Cardiac fibroblast (primary cell): ENCODE results near the gene CXCR5.

Experiments used
- DNase-seq, 2 donors: peaks; one replicate each; pipeline versions ENCODE4 v3.0.0 to v3.0.0-alpha.2; 2010; ENCODE audit warnings: low read depth in 2 of 2
- H3K4me3 ChIP-seq, 2 donors: replicated peaks in 1 of 2; 1 replicate in 1 of 2; 2 replicates in 1 of 2; pipeline ENCODE4 v1.5.1; 2011; ENCODE audit warnings: low read depth in 2 of 2, low read length in 2 of 2, mild to moderate bottlenecking in 2 of 2, moderate library complexity in 1 of 2
- CTCF ChIP-seq: IDR thresholded peaks from one replicate; pipeline ENCODE4 v1.5.1; 2011; ENCODE audit warnings: low read depth, mild to moderate bottlenecking, low read length, inconsistent platforms

The CXCR5 gene

GRCh38 chr11:118857385-118857784, 26.3 kb upstream of the CXCR5 start:
- no peak for DNase-seq
- no peak overlapping the region for H3K4me3 ChIP-seq
- TF ChIP-seq CTCF = no peak

- no peak overlapping the region for H3K4me3 ChIP-seq
- DNase-seq = no peak
- no peak for TF ChIP-seq CTCF
Measured at GRCh38 chr11:118859973-118860372, 23.7 kb upstream of the CXCR5 start.

- DNase-seq = no peak
- no peak for TF ChIP-seq CTCF
- H3K4me3 ChIP-seq = no peak overlapping the region
Measured at GRCh38 chr11:118868659-118869058, 15.0 kb upstream of the CXCR5 start.

- peak; percentile 36 to 51 for DNase-seq
- TF ChIP-seq CTCF = peak; percentile 30
- no peak overlapping the region for H3K4me3 ChIP-seq
Measured at GRCh38 chr11:118870396-118871343, 13.0 kb upstream of the CXCR5 start.

- TF ChIP-seq CTCF = no peak
- DNase-seq = no peak
Measured at GRCh38 chr11:118872403-118872821, 11.3 kb upstream of the CXCR5 start.

GRCh38 chr11:118873804-118874203, 9.9 kb upstream of the CXCR5 start:
- no peak for DNase-seq
- TF ChIP-seq CTCF = no peak
- H3K4me3 ChIP-seq = no peak overlapping the region

More at GRCh38 chr11:118872403-118872821, 11.3 kb upstream of the CXCR5 start:
- H3K4me3 ChIP-seq = no peak overlapping the region
